AG09319 (cell line): Measurements from ENCODE around the gene TRAF1.

Source experiments
- DNase-seq: peaks from one replicate; pipeline ENCODE4 v3.0.0-alpha.2; 2010; ENCODE audit warnings: low read depth; ENCODE audit errors: extremely low read depth
- TF ChIP-seq, protein P1 (sequence below): IDR thresholded peaks from 2 replicates; pipeline ENCODE4 v1.5.1; 2011; ENCODE audit warnings: low read depth, mild to moderate bottlenecking, inconsistent platforms, low read length, moderate library complexity

TRAF1 gene

DNA sequence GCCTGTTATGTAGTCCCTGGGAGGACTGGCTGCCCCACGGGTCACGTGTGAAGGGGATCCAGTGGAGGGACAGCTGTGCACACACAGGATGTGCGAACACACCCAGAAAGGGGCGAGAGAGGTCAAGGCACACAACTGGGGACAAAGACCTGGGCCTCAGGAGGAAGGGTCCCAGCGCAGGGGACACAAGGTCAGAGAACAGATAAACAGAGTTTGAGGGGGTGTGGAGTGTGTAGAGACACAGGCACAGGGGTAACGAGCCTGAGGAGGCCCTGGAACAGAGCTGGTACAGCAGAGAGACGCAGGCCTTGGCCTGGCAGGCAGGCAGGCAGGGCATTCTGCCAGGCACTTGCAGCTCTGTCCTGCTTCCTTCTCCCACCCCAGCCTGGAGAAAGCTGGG is 69.1 kb downstream of the TRAF1 start:
- no peak for DNase-seq
- TF ChIP-seq, protein P1, sequence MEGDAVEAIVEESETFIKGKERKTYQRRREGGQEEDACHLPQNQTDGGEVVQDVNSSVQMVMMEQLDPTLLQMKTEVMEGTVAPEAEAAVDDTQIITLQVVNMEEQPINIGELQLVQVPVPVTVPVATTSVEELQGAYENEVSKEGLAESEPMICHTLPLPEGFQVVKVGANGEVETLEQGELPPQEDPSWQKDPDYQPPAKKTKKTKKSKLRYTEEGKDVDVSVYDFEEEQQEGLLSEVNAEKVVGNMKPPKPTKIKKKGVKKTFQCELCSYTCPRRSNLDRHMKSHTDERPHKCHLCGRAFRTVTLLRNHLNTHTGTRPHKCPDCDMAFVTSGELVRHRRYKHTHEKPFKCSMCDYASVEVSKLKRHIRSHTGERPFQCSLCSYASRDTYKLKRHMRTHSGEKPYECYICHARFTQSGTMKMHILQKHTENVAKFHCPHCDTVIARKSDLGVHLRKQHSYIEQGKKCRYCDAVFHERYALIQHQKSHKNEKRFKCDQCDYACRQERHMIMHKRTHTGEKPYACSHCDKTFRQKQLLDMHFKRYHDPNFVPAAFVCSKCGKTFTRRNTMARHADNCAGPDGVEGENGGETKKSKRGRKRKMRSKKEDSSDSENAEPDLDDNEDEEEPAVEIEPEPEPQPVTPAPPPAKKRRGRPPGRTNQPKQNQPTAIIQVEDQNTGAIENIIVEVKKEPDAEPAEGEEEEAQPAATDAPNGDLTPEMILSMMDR = no peak

DNA sequence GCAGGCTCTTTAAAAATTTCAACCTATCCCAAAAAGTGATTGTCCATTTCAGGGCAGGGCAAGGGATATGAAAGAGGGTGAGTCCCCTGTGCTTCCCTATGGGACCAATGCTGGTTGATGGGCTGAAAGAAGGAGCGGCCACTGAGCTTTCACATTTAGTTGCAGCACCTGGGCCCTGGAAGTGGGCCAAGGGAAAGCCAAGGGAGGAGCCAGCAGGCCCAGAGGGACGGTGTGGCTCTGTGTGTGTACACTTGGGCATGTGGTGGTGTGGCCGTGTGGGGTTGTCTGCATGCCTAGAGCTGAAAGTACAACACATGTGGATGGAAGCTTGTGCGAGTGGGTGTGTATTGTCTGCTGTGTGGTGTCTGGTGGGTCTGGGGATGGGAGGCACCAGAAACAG is 69.9 kb downstream of the TRAF1 start:
- TF ChIP-seq, protein P1 = no peak
- DNase-seq = no peak

- no peak for DNase-seq
- TF ChIP-seq, protein P1 = no peak
These were observed 70.5 kb downstream of the TRAF1 start for GRCh38 chr9:120855827-120856670.

- TF ChIP-seq, protein P1 = no peak
- no peak for DNase-seq
These were observed 71.8 kb downstream of the TRAF1 start for GRCh38 chr9:120854596-120855327.

- TF ChIP-seq, protein P1 = no peak
- no peak for DNase-seq
These were observed 73.4 kb downstream of the TRAF1 start for GRCh38 chr9:120853198-120853597.
